Calu3 (cell line): ENCODE results near the gene ECI1. TPM values are rescaled to one million over a fixed set of nuclear protein-coding genes. Genes with fewer than 3 reads are reported as not detected.
A peak's percentile ranks its signal among the peaks of the same experiment; 100 is the strongest.
"Not testable (repeated sequence)": the region's sequence is repeated elsewhere in the genome, so short reads cannot be mapped to it uniquely, and the experiment has no call there.

Experiments
- BruUV-seq: library from RNA; stranded (reverse); fragments of 400-500 nt; replicated peaks from 2 replicates; lab custom pipeline; 2021; lab: Mats Ljungman, UMichigan
- CTCF ChIA-PET: fragments of 300-600 bp; sonication (Branson Sonifier 250); formaldehyde crosslinking; loops from one replicate; lab custom pipeline; 2022; ENCODE audit warnings: antibody characterized with exemption; lab: Charles Lee
- DNase-seq: peaks from one replicate; pipeline ENCODE4 v3.0.0; 2022
- H3K27ac Mint-ChIP-seq: one replicate; pipeline ENCODE4 v1.8.0; 2022; ENCODE audit warnings: mixed read lengths; ENCODE audit not compliant: unreplicated experiment
- H3K27me3 Mint-ChIP-seq: one replicate; pipeline ENCODE4 v1.8.0; 2022; ENCODE audit warnings: mixed read lengths; ENCODE audit not compliant: unreplicated experiment
- H3K36me3 Mint-ChIP-seq: one replicate; pipeline ENCODE4 v1.8.0; 2022; ENCODE audit warnings: mild to moderate bottlenecking, moderate library complexity, mixed read lengths; ENCODE audit not compliant: insufficient read depth, unreplicated experiment
- H3K4me1 Mint-ChIP-seq: one replicate; pipeline ENCODE4 v1.8.0; 2022; ENCODE audit warnings: mild to moderate bottlenecking, low read depth, mixed read lengths; ENCODE audit not compliant: unreplicated experiment
- H3K4me3 Mint-ChIP-seq: one replicate; pipeline ENCODE4 v1.8.0; 2022; ENCODE audit warnings: mild to moderate bottlenecking, low read depth, moderate library complexity, mixed read lengths; ENCODE audit not compliant: unreplicated experiment
- H3K9me3 Mint-ChIP-seq: one replicate; pipeline ENCODE4 v1.8.0; 2022; ENCODE audit warnings: low read depth, mixed read lengths; ENCODE audit not compliant: unreplicated experiment
- intact Hi-C: fragments of 100-400 bp; cut with micrococcal nuclease; formaldehyde crosslinking; loops from one replicate; pipeline ENCODE4 v1.10.0; 2022; ENCODE audit not compliant: unreplicated experiment
- total RNA-seq: library from RNA; stranded (reverse); gene quantifications from 2 replicates; pipeline ENCODE4 v1.2.3, GENCODE V29; 2022
- TF ChIP-seq, protein P1 (sequence below): fragments of 200-600 bp; IDR thresholded peaks from one replicate; pipeline ENCODE4 v1.8.0; 2022; ENCODE audit warnings: antibody characterized with exemption; ENCODE audit not compliant: unreplicated experiment

Gene ECI1
- total RNA-seq, 1 experiment from 2014 or later, result 85.7 TPM

DNA sequence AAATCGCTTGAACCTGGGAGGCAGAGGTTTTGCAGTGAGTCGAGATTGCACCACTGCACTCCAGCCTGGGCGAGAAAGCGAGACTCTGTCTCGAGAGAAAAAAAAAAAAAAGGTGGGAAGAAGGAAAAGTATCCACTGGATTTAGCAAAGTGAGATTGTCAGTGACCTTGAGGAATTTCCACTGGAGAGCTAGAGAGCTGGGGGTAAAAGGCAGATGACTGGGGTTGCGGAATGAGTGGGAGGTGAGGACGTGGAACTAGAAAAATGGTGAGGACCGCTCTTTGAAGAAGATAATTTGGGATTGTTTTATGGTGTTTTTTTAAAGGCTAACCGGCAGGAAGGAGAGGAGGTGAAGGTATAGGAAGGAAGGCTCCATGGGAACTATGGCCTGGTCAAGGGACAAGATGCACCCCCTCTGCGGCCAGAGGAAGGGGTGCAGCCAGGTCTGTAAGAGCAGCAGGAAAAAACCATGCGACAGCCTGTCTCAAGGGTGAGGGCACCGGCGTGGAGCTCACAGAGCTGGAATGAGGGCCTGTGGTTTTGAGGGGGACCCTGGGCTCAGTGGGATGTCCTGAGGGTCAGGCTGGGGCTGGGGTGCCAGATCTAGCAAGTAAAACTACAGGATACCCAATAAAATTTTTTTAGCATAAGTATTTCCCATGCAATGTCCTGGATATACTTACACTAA is 46.8 kb downstream of the ECI1 start:
- Mint-ChIP-seq H3K27me3 (peaks cover 29% of the 10 kb centered on the region), H3K36me3 (peaks cover 50% of the 10 kb centered on the region), H3K27ac (peak overlapping the region; percentile 19), H3K4me3 (peak overlapping the region; percentile 80), H3K4me1 (peaks cover 28% of the 10 kb centered on the region), H3K9me3 (no peaks in the 10 kb centered on the region)
- BruUV-seq, result no TSS peak
- TF ChIP-seq, protein P1, sequence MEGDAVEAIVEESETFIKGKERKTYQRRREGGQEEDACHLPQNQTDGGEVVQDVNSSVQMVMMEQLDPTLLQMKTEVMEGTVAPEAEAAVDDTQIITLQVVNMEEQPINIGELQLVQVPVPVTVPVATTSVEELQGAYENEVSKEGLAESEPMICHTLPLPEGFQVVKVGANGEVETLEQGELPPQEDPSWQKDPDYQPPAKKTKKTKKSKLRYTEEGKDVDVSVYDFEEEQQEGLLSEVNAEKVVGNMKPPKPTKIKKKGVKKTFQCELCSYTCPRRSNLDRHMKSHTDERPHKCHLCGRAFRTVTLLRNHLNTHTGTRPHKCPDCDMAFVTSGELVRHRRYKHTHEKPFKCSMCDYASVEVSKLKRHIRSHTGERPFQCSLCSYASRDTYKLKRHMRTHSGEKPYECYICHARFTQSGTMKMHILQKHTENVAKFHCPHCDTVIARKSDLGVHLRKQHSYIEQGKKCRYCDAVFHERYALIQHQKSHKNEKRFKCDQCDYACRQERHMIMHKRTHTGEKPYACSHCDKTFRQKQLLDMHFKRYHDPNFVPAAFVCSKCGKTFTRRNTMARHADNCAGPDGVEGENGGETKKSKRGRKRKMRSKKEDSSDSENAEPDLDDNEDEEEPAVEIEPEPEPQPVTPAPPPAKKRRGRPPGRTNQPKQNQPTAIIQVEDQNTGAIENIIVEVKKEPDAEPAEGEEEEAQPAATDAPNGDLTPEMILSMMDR, result no peak
- intact Hi-C loops, result no loop called here
- DNase-seq, result no peak
- CTCF ChIA-PET, result interaction anchor here (1.8 kb wide), 1 partner anchor 10 kb away, joined by 6 read pairs; no protein-coding TSS in a partner anchor

DNA sequence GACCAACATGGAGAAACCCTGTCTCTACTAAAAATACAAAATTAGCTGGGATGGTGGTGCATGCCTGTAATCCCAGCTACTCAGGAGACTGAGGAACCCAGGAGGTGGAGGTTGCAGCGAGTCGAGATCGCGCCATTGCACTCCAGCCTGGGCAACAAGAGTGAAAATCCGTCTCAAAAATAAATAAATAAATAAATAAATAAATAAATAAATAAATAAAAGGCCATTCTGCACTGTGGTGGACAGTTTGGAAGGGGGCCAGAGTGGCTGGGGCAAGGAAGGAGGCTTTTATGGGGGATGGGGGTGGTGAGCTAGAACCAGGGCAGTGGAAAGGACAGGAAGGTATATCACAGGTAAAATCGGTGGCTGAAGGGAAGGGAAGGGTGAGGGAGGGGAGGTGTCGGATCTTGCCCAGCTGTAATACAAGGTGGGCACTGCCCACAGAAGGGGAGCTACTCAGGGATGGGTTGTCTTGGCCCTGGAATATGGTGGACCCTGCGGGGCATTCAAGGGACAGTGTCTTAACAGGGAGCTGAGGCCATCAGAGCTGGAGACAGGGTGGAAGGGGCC is 48.2 kb downstream of the ECI1 start:
- CTCF ChIA-PET, result interaction anchor here (1.8 kb wide), 1 partner anchor 9 kb away, joined by 6 read pairs; no protein-coding TSS in a partner anchor
- Mint-ChIP-seq H3K36me3 (peaks cover 40% of the 10 kb centered on the region), H3K27me3 (peaks cover 43% of the 10 kb centered on the region), H3K4me1 (peaks cover 28% of the 10 kb centered on the region), H3K4me3 (peak overlapping the region; percentile 33)
- BruUV-seq, intact Hi-C loops, DNase-seq, H3K9me3 Mint-ChIP-seq, H3K27ac Mint-ChIP-seq: not testable (repeated sequence)

GRCh38 chr16:2200313-2200712 is 51.1 kb downstream of the ECI1 start:
- H3K9me3 Mint-ChIP-seq, result no peaks in the 10 kb centered on the region
- intact Hi-C loops, result no loop called here
- TF ChIP-seq, protein P1, result no peak
- H3K27me3 Mint-ChIP-seq, result peaks cover 71% of the 10 kb centered on the region
- H3K27ac Mint-ChIP-seq, result no peak overlapping the region
- CTCF ChIA-PET, result interaction anchor here (0.6 kb wide), 1 partner anchor 493 kb away, joined by 3 read pairs; no protein-coding TSS in a partner anchor
- DNase-seq, result no peak
- H3K4me1 Mint-ChIP-seq, result peaks cover 11% of the 10 kb centered on the region
- H3K36me3 Mint-ChIP-seq, result peaks cover 23% of the 10 kb centered on the region
- H3K4me3 Mint-ChIP-seq, result no peak overlapping the region
- BruUV-seq, result no TSS peak

- CTCF ChIA-PET, result interaction anchor here (0.6 kb wide), 1 partner anchor 493 kb away, joined by 3 read pairs; no protein-coding TSS in a partner anchor
- intact Hi-C loops, result no loop called here
Observed at GRCh38 chr16:2199621-2200139, 51.7 kb downstream of the ECI1 start.

More at GRCh38 chr16:2199621-2200139, 51.7 kb downstream of the ECI1 start:
- no peak overlapping the region for H3K4me3 Mint-ChIP-seq
- H3K36me3 Mint-ChIP-seq, result peaks cover 20% of the 10 kb centered on the region
- BruUV-seq, result no TSS peak
- TF ChIP-seq, protein P1, result no peak
- peaks cover 16% of the 10 kb centered on the region for H3K4me1 Mint-ChIP-seq
- no peak for DNase-seq
- no peaks in the 10 kb centered on the region for H3K9me3 Mint-ChIP-seq
- H3K27ac Mint-ChIP-seq, result no peak overlapping the region
- peaks cover 78% of the 10 kb centered on the region for H3K27me3 Mint-ChIP-seq
